Right lobe of liver (tissue), 4 donors: ENCODE measurements around the gene ABHD16B.

Experiments
- CTCF ChIP-seq, 4 donors: fragments of 200-600 bp in 3 of 4; fragments of 450-650 bp in 1 of 4; IDR thresholded peaks; one replicate each; pipeline versions ENCODE4 v1.5.1 to v1.8.0; 2016 to 2022; ENCODE audit warnings: antibody characterized with exemption in 4 of 4, mild to moderate bottlenecking in 2 of 4
- POLR2A ChIP-seq: fragments of 450-650 bp; IDR thresholded peaks from one replicate; pipeline ENCODE4 v1.6.1; 2017; ENCODE audit warnings: antibody characterized with exemption, mild to moderate bottlenecking
- donor health status: DM: no; HTN: no; CAD: no.
- donor health status: DM: no; HTN: no; CAD: no.
- donor health status: DM: no; HTN: yes; CAD: no.

GRCh38 chr20:63835021-63835858, 26.1 kb upstream of the ABHD16B start:
- TF ChIP-seq POLR2A (no peak), CTCF (IDR thresholded peaks at IDR 0.05) (no peak)
